Vagina (tissue), 2 donors: ENCODE results near the gene PCDHGC3.

Experiments
- POLR2A ChIP-seq, 2 donors: fragments of 450-650 bp; IDR thresholded peaks; one replicate each; pipeline ENCODE4 v1.6.1; 2017; ENCODE audit warnings: antibody characterized with exemption in 2 of 2, mild to moderate bottlenecking in 2 of 2, moderate library complexity in 2 of 2
- POLR2AphosphoS5 ChIP-seq, 2 donors: sonication (generic); formaldehyde crosslinking; IDR thresholded peaks; one replicate each; pipeline ENCODE4 v1.9.0; 2017; ENCODE audit warnings: antibody characterized with exemption in 2 of 2, mild to moderate bottlenecking in 2 of 2, low read depth in 1 of 2; ENCODE audit not compliant: insufficient read depth in 1 of 2
- TF ChIP-seq, protein P1 (sequence below), 3 experiments: fragments of 450-650 bp in 2 of 3; fragments of 200-600 bp in 1 of 3; sonication (generic) in 1 of 3; IDR thresholded peaks; one replicate each; pipeline ENCODE4 v1.5.1; 2017 to 2019; ENCODE audit warnings: antibody characterized with exemption in 3 of 3, mild to moderate bottlenecking in 2 of 3, moderate library complexity in 2 of 3

DNA sequence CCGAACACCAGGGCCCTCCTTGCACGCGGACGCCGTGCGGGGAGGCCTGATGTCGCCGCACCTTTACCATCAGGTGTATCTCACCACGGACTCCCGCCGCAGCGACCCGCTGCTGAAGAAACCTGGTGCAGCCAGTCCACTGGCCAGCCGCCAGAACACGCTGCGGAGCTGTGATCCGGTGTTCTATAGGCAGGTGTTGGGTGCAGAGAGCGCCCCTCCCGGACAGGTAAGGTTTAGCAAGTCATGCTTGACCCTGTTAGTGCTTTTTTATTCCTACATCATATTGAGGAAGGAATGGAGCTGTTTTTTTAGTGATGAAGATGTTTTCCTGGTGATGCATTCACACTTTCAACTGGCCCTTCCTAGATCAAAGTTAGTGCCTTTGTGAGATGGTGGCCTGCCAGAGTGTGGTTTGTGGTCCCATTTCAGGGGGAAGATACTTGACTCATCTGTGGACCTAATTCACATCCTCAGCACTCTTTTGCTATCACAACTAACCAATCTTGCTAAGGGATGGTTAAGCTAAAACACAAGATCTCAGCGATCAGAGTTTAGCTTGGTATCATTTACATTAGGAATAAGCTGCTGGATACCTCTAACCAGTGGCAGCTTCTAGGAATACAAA, 2.7 kb downstream of the PCDHGC3 start:
- TF ChIP-seq, protein P1, sequence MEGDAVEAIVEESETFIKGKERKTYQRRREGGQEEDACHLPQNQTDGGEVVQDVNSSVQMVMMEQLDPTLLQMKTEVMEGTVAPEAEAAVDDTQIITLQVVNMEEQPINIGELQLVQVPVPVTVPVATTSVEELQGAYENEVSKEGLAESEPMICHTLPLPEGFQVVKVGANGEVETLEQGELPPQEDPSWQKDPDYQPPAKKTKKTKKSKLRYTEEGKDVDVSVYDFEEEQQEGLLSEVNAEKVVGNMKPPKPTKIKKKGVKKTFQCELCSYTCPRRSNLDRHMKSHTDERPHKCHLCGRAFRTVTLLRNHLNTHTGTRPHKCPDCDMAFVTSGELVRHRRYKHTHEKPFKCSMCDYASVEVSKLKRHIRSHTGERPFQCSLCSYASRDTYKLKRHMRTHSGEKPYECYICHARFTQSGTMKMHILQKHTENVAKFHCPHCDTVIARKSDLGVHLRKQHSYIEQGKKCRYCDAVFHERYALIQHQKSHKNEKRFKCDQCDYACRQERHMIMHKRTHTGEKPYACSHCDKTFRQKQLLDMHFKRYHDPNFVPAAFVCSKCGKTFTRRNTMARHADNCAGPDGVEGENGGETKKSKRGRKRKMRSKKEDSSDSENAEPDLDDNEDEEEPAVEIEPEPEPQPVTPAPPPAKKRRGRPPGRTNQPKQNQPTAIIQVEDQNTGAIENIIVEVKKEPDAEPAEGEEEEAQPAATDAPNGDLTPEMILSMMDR (IDR thresholded peaks at IDR 0.05), result peak in 1 of 3 experiments; percentile 14
- no peak for TF ChIP-seq POLR2AphosphoS5 (IDR thresholded peaks at IDR 0.05; ENCODE audit: insufficient read depth in 1 of 2, low read depth in 1 of 2)
- no peak for TF ChIP-seq POLR2A (IDR thresholded peaks at IDR 0.05)
